Ovary (tissue), 3 donors: ENCODE data around the gene NUDT22.

ENCODE experiments used
- CTCF ChIP-seq, 3 donors: fragments of 450-650 bp in 2 of 3; fragments of 200-600 bp in 1 of 3; IDR thresholded peaks; one replicate each; pipeline versions ENCODE4 v1.5.1 to v1.8.0; 2016 to 2022; ENCODE audit warnings: antibody characterized with exemption in 3 of 3, mild to moderate bottlenecking in 1 of 3
- POLR2A ChIP-seq: fragments of 450-650 bp; IDR thresholded peaks from one replicate; pipeline ENCODE4 v1.6.1; 2017; ENCODE audit warnings: antibody characterized with exemption, mild to moderate bottlenecking, moderate library complexity
- donor health status: DM: no; HTN: no; CAD: no.

DNA sequence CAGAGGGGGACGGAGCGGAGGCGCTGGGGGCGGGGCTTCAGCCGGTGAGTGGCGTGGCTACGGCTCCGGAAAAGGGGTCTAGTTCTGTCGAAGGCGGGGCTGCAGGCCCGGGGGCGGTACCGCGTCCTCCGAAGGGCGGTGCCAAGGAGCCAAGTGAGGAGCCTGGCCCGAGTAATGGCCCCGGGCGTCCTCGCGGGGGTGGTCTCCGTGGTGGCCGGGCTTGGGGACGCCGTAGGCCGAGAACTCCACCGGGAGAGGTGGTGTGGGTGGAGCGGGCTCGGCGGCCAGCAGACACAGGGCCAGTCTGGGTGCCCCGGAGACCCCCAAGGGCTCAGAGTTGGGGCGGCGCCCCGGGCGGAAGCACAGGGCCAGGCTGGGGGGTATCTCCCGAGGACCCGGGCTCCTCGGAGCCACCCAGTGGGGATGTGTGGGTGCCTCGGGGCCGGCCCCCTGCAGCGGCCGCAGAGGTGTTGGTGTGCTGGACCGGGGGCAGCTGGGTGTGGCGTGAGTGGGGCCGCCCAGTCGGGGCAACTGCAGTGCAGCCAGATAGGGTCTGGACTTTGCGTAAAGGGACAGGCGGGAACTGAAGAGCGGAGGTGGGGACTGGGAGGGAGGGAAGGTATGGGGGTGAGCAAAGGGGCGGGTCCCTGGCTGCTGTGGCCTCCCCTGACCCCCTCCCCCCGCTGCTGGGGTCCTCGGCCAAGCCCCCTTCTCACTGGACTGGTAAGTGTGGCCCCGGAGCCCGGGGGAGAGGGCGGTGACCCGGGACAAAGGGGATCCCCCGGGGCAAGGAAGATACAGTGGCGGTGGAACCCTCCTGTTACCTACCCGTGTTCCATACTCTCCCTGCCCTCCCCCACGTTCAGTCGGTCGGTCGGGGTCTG is 15.7 kb downstream of the NUDT22 start:
- no peak for TF ChIP-seq CTCF (IDR thresholded peaks at IDR 0.05)
- TF ChIP-seq POLR2A = peak; percentile 51
